A549 (cell line): ENCODE results near the gene BPNT1. TPM values are rescaled to one million over a fixed set of nuclear protein-coding genes. Genes with fewer than 3 reads are reported as not detected.

Experiments used
- ATAC-seq, 2 experiments: fragments of 200-7000 bp in 1 of 2; fragments of >200 bp in 1 of 2; cut with Nextera tagmentation in 1 of 2; cut with Tn5 transposase in 1 of 2; 3 replicates each; pipeline versions ENCODE4 v1.8.0 to v1.9.1; 2018 to 2020; ENCODE audit warnings: mild to moderate bottlenecking in 1 of 2, moderate library complexity in 1 of 2
- CTCF ChIA-PET: fragments of 300-600 bp; sonication (Branson Sonifier 250); formaldehyde crosslinking; extraction: SDS; loops from one replicate; lab custom pipeline; 2021; ENCODE audit warnings: antibody characterized with exemption, inconsistent platforms; lab: Yijun Ruan, JAX
- POLR2A ChIA-PET: fragments of 350-600 bp; formaldehyde crosslinking; extraction: SDS; loops from one replicate; lab custom pipeline; 2021; ENCODE audit warnings: antibody characterized with exemption, inconsistent platforms; lab: Yijun Ruan, JAX
- DNase-seq, 2 experiments: peaks; one replicate each; pipeline versions ENCODE4 v3.0.0 to v3.0.0-alpha.2; 2011 to 2016; ENCODE audit warnings: low read depth in 1 of 2, low spot score in 1 of 2
- FAIRE-seq: peaks from 2 replicates; lab custom pipeline; 2011; peaks lifted over from hg19 to GRCh38; lab: Jason Lieb, UNC
- H3K27ac ChIP-seq, 2 experiments: fragments of >200 bp; sonication (Bioruptor Twin); formaldehyde crosslinking; 3 replicates each; pipeline ENCODE4 v1.5.1; 2016 to 2017
- H3K4me1 ChIP-seq: fragments of >200 bp; sonication (Bioruptor Twin); formaldehyde crosslinking; 3 replicates; pipeline ENCODE4 v1.6.1; 2016
- H3K4me2 ChIP-seq: fragments of >200 bp; sonication (Bioruptor Twin); formaldehyde crosslinking; 3 replicates; pipeline ENCODE4 v1.6.1; 2016
- H3K4me3 ChIP-seq: fragments of >200 bp; sonication (Bioruptor Twin); formaldehyde crosslinking; 3 replicates; pipeline ENCODE4 v1.5.1; 2016
- H3K9me3 ChIP-seq: fragments of >200 bp; sonication (Bioruptor Twin); formaldehyde crosslinking; 3 replicates; pipeline ENCODE4 v1.6.1; 2016
- BHLHE40 ChIP-seq: IDR thresholded peaks from 2 replicates; pipeline ENCODE4 v1.6.1; 2012; ENCODE audit warnings: low read depth, low read length, inconsistent platforms
- CBX2 ChIP-seq: fragments of 200-600 bp; sonication (generic); IDR thresholded peaks from 2 replicates; pipeline ENCODE4 v1.6.1; 2016; ENCODE audit warnings: low read depth, mild to moderate bottlenecking, borderline replicate concordance
- CHD2 ChIP-seq: fragments of 150-350 bp; IDR thresholded peaks from 2 replicates; pipeline ENCODE4 v1.6.1; 2014; ENCODE audit warnings: low read length; ENCODE audit not compliant: partially characterized antibody
- EHF ChIP-seq: fragments of 250-450 bp; sonication (Bioruptor Pico); IDR thresholded peaks from 2 replicates; pipeline ENCODE4 v1.5.0; 2020; ENCODE audit warnings: mild to moderate bottlenecking
- EHMT2 ChIP-seq: fragments of 200-600 bp; sonication (generic); IDR thresholded peaks from 2 replicates; pipeline ENCODE4 v1.6.1; 2016; ENCODE audit warnings: antibody characterized with exemption, low read depth, mild to moderate bottlenecking, moderate library complexity
- FOSB ChIP-seq: fragments of 250-450 bp; sonication (Bioruptor Pico); IDR thresholded peaks from 2 replicates; pipeline ENCODE4 v1.5.0; 2020; ENCODE audit warnings: mild to moderate bottlenecking, moderate library complexity
- FOSL2 ChIP-seq, 2 experiments: fragments of 450-650 bp in 1 of 2; fragments of >200 bp in 1 of 2; sonication (Bioruptor Twin) in 1 of 2; formaldehyde crosslinking; IDR thresholded peaks; 2 replicates each; pipeline versions ENCODE4 v1.5.0 to v1.6.1; 2016 to 2020; ENCODE audit warnings: mild to moderate bottlenecking in 1 of 2, moderate library complexity in 1 of 2
- HOXB5 ChIP-seq: fragments of 250-450 bp; sonication (Bioruptor Pico); IDR thresholded peaks from 2 replicates; pipeline ENCODE4 v1.5.0; 2020; ENCODE audit warnings: mild to moderate bottlenecking, moderate library complexity
- MAX ChIP-seq: IDR thresholded peaks from 2 replicates; pipeline ENCODE4 v1.6.1; 2012
- MAZ ChIP-seq: fragments of 150-350 bp; IDR thresholded peaks from 2 replicates; pipeline ENCODE4 v1.6.1; 2014; ENCODE audit warnings: antibody characterized with exemption, low read depth, low read length, borderline replicate concordance
- MYC ChIP-seq: IDR thresholded peaks from 2 replicates; pipeline ENCODE4 v1.6.1; 2012; ENCODE audit warnings: mild to moderate bottlenecking, inconsistent platforms, low read length, improper control_type of control experiment, borderline replicate concordance
- NPAS2 ChIP-seq: fragments of 250-450 bp; sonication (Bioruptor Pico); IDR thresholded peaks from 2 replicates; pipeline ENCODE4 v1.8.0; 2022; ENCODE audit warnings: mild to moderate bottlenecking, moderate library complexity, borderline replicate concordance
- PHF8 ChIP-seq: fragments of 200-600 bp; sonication (generic); IDR thresholded peaks from 2 replicates; pipeline ENCODE4 v1.6.1; 2016; ENCODE audit warnings: low read depth, mild to moderate bottlenecking, antibody characterized with exemption, moderate library complexity, borderline replicate concordance
- POLR2A ChIP-seq: IDR thresholded peaks from 2 replicates; pipeline ENCODE4 v1.6.1; 2012; ENCODE audit warnings: mild to moderate bottlenecking, low read length
- RCOR1 ChIP-seq: fragments of 150-350 bp; IDR thresholded peaks from 2 replicates; pipeline ENCODE4 v1.6.1; 2014; ENCODE audit warnings: antibody characterized with exemption, low read length, low read depth
- REST ChIP-seq: fragments of 200-600 bp; sonication (generic); IDR thresholded peaks from 2 replicates; pipeline ENCODE4 v1.6.1; 2016; ENCODE audit warnings: antibody characterized with exemption, mild to moderate bottlenecking, moderate library complexity
- RFX5 ChIP-seq: fragments of 450-650 bp; IDR thresholded peaks from 2 replicates; pipeline ENCODE4 v1.7.1; 2014; ENCODE audit warnings: antibody characterized with exemption, mild to moderate bottlenecking, moderate library complexity
- RNF2 ChIP-seq: fragments of 200-600 bp; sonication (generic); IDR thresholded peaks from 2 replicates; pipeline ENCODE4 v1.6.1; 2016; ENCODE audit warnings: low read depth, mild to moderate bottlenecking, antibody characterized with exemption, moderate library complexity, borderline replicate concordance
- TFCP2L1 ChIP-seq: fragments of 250-450 bp; sonication (Bioruptor Pico); IDR thresholded peaks from 2 replicates; pipeline ENCODE4 v1.5.0; 2021; ENCODE audit warnings: mild to moderate bottlenecking
- TP53 ChIP-seq: fragments of 250-450 bp; sonication (Bioruptor Pico); IDR thresholded peaks from 2 replicates; pipeline ENCODE4 v1.5.0; 2021; ENCODE audit warnings: mild to moderate bottlenecking, moderate library complexity
- ZFP36 ChIP-seq: fragments of 450-650 bp; IDR thresholded peaks from 2 replicates; pipeline ENCODE4 v1.6.1; 2014; ENCODE audit warnings: borderline replicate concordance; ENCODE audit not compliant: partially characterized antibody
- WGBS: methylation state at CpG from one replicate; pipeline ENCODE4 v1.1.6; 2017; ENCODE audit errors: missing lambda C conversion rate; 5-methylcytosine and 5-hydroxymethylcytosine counted together
- polyA plus RNA-seq, 4 experiments: library from polyadenylated mRNA; depleted of rRNA in 3 of 4; stranded (reverse); fragments of >200 nt; fragmentation: RNase III in 1 of 4; extraction: RNeasy Plus Mini Kit Qiagen cat#74134 plus additional on column Dnase treatment in 1 of 4; gene quantifications; 2 replicates in 3 of 4; 3 replicates in 1 of 4; pipeline ENCODE4 v1.2.3, GENCODE V29; 2011 to 2017

BPNT1 gene
- polyA plus RNA-seq, 2 of the 4 experiments (the other 2 are of a cell fraction): 27.0 to 43.5 TPM

- no peak for DNase-seq
- no peak overlapping the region for H3K4me3 ChIP-seq
- FAIRE-seq: no peak
- ATAC-seq: no peak
- H3K4me1 ChIP-seq: no peaks in the 10 kb centered on the region
- H3K27ac ChIP-seq: no peak overlapping the region
- CTCF ChIA-PET: interaction anchor here (1.3 kb wide), 1 partner anchor 9 kb away, joined by 3 read pairs; no protein-coding TSS in a partner anchor
- no peaks in the 10 kb centered on the region for H3K9me3 ChIP-seq
- no peak for TF ChIP-seq CBX2
- TF ChIP-seq POLR2A: no peak
- no peak for TF ChIP-seq BHLHE40
- no peak for TF ChIP-seq RNF2
- no peak for TF ChIP-seq TFCP2L1 (CRISPR knock-in tag)
- no peak for TF ChIP-seq FOSL2 (IDR thresholded peaks at IDR 0.05)
- no peak for TF ChIP-seq FOSL2 (CRISPR knock-in tag; IDR thresholded peaks at IDR 0.05)
- TF ChIP-seq MYC: no peak
- no peak for TF ChIP-seq EHMT2
- no peak for TF ChIP-seq HOXB5 (CRISPR knock-in tag)
- no peak for TF ChIP-seq FOSB (CRISPR knock-in tag)
- no peak for TF ChIP-seq RCOR1
- 87% methylated on average over 2 of the region's 2 CpGs for WGBS
- H3K4me2 ChIP-seq: no peak overlapping the region
- POLR2A ChIA-PET: no interaction called here
Measured at GRCh38 chr1:220135755-220136154, 46.2 kb upstream of the BPNT1 start.

- Histone ChIP-seq H3K4me1 (no peaks in the 10 kb centered on the region), H3K9me3 (no peaks in the 10 kb centered on the region), H3K27ac (no peak overlapping the region), H3K4me3 (no peak overlapping the region), H3K4me2 (no peak overlapping the region)
- CTCF ChIA-PET: interaction anchor here (0.6 kb wide), 1 partner anchor 17 kb away, joined by 5 read pairs; no protein-coding TSS in a partner anchor
- ATAC-seq (no peak), DNase-seq (no peak), FAIRE-seq (no peak)
- POLR2A ChIA-PET: no interaction called here
- TF ChIP-seq TP53 (CRISPR knock-in tag) (no peak), ZFP36 (no peak), NPAS2 (CRISPR knock-in tag) (no peak), EHF (CRISPR knock-in tag) (no peak), POLR2A (no peak), MAZ (no peak), HOXB5 (CRISPR knock-in tag) (no peak), MAX (no peak), RFX5 (no peak), CHD2 (no peak), REST (no peak), CBX2 (no peak), PHF8 (no peak)
Measured at GRCh38 chr1:220129479-220130210, 40.1 kb upstream of the BPNT1 start.
